HepG2 (cell line): ENCODE results near the gene HOXA13. TPM values are rescaled to one million over a fixed set of nuclear protein-coding genes. Genes with fewer than 3 reads are reported as not detected.

ENCODE experiments used
- BCLAF1 ChIP-seq: fragments of 450-650 bp; IDR thresholded peaks from 2 replicates; pipeline ENCODE4 v1.6.1; 2017; ENCODE audit warnings: mild to moderate bottlenecking
- EZH2 ChIP-seq: conservative IDR thresholded peaks from 2 replicates; pipeline ENCODE4 v1.6.1; 2012; ENCODE audit warnings: mild to moderate bottlenecking, low read depth, low read length, moderate library complexity
- GABPA ChIP-seq, 2 experiments: IDR thresholded peaks; 2 replicates each; pipeline ENCODE4 v1.6.1; 2011 to 2016; ENCODE audit warnings: low read depth in 2 of 2, low read length in 1 of 2, missing biosample characterization in 1 of 2, missing genetic modification characterization in 1 of 2
- HMGXB4 ChIP-seq, 2 experiments: sonication (generic) in 1 of 2; formaldehyde crosslinking in 1 of 2; IDR thresholded peaks; 2 replicates each; pipeline versions ENCODE4 v1.4.0 to v1.6.1; 2018 to 2020; ENCODE audit warnings: missing genetic modification reagents in 2 of 2, borderline replicate concordance in 1 of 2, low read depth in 1 of 2, mild to moderate bottlenecking in 1 of 2, missing biosample characterization in 1 of 2
- HOXA3 ChIP-seq: sonication (generic); formaldehyde crosslinking; IDR thresholded peaks from 2 replicates; pipeline ENCODE4 v1.5.0; 2020; ENCODE audit warnings: missing genetic modification reagents
- KDM3A ChIP-seq: IDR thresholded peaks from 2 replicates; pipeline ENCODE4 v1.6.1; 2018; ENCODE audit warnings: low read depth, missing compliant biosample characterization
- MAFG ChIP-seq: sonication (generic); formaldehyde crosslinking; IDR thresholded peaks from 2 replicates; pipeline ENCODE4 v1.5.1; 2020; ENCODE audit warnings: mild to moderate bottlenecking, missing genetic modification reagents
- MTA3 ChIP-seq: sonication (generic); formaldehyde crosslinking; IDR thresholded peaks from 2 replicates; pipeline ENCODE4 v1.4.0; 2020; ENCODE audit warnings: missing genetic modification reagents
- MYNN ChIP-seq: sonication (generic); formaldehyde crosslinking; IDR thresholded peaks from 2 replicates; pipeline ENCODE4 v1.4.0; 2020; ENCODE audit warnings: mild to moderate bottlenecking, low read depth, missing genetic modification reagents
- PRMT3 ChIP-seq: sonication (generic); formaldehyde crosslinking; IDR thresholded peaks from 2 replicates; pipeline ENCODE4 v1.8.1; 2022; ENCODE audit warnings: low read depth, mild to moderate bottlenecking, moderate library complexity, missing genetic modification reagents, borderline replicate concordance
- REPIN1 ChIP-seq: sonication (generic); formaldehyde crosslinking; IDR thresholded peaks from 2 replicates; pipeline ENCODE4 v1.8.0; 2022; ENCODE audit warnings: missing genetic modification reagents, low read depth, mild to moderate bottlenecking, borderline replicate concordance
- SALL2 ChIP-seq: sonication (generic); formaldehyde crosslinking; IDR thresholded peaks from 2 replicates; pipeline ENCODE4 v1.8.1; 2023; ENCODE audit warnings: mild to moderate bottlenecking, missing genetic modification reagents, inconsistent platforms
- SMARCE1 ChIP-seq: fragments of 450-650 bp; IDR thresholded peaks from 2 replicates; pipeline ENCODE4 v1.6.1; 2017; ENCODE audit warnings: borderline replicate concordance
- SP4 ChIP-seq: sonication (generic); formaldehyde crosslinking; IDR thresholded peaks from 2 replicates; pipeline ENCODE4 v1.8.1; 2023; ENCODE audit warnings: mild to moderate bottlenecking, missing genetic modification reagents
- SSRP1 ChIP-seq: IDR thresholded peaks from 2 replicates; pipeline ENCODE4 v1.6.1; 2016; ENCODE audit warnings: control low read depth
- TOPORS ChIP-seq: sonication (generic); formaldehyde crosslinking; IDR thresholded peaks from 2 replicates; pipeline ENCODE4 v1.8.0; 2023; ENCODE audit warnings: mild to moderate bottlenecking, missing genetic modification reagents
- ZBTB49 ChIP-seq: sonication (generic); formaldehyde crosslinking; IDR thresholded peaks from 2 replicates; pipeline ENCODE4 v1.4.0; 2020; ENCODE audit warnings: missing genetic modification reagents, borderline replicate concordance
- ZFP41 ChIP-seq: sonication (generic); formaldehyde crosslinking; IDR thresholded peaks from 2 replicates; pipeline ENCODE4 v1.4.0; 2020; ENCODE audit warnings: mild to moderate bottlenecking, missing genetic modification reagents, borderline replicate concordance
- ZNF230 ChIP-seq: sonication (generic); formaldehyde crosslinking; IDR thresholded peaks from 2 replicates; pipeline ENCODE4 v1.4.0; 2020; ENCODE audit warnings: mild to moderate bottlenecking, missing genetic modification reagents
- ZNF615 ChIP-seq: sonication (generic); formaldehyde crosslinking; IDR thresholded peaks from 2 replicates; pipeline ENCODE4 v1.5.0; 2020; ENCODE audit warnings: mild to moderate bottlenecking, missing genetic modification reagents, borderline replicate concordance
- ZNF674 ChIP-seq: sonication (generic); formaldehyde crosslinking; IDR thresholded peaks from 2 replicates; pipeline ENCODE4 v1.5.0; 2020; ENCODE audit warnings: low read depth, mild to moderate bottlenecking, missing genetic modification reagents
- ZNF75D ChIP-seq: sonication (generic); formaldehyde crosslinking; IDR thresholded peaks from 2 replicates; pipeline ENCODE4 v1.8.1; 2023; ENCODE audit warnings: missing genetic modification reagents, mild to moderate bottlenecking, borderline replicate concordance
- ZNF883 ChIP-seq: sonication (generic); formaldehyde crosslinking; IDR thresholded peaks from 2 replicates; pipeline ENCODE4 v1.5.1; 2020; ENCODE audit warnings: mild to moderate bottlenecking, missing genetic modification reagents; ENCODE audit errors: not compliant biosample characterization
- polyA plus RNA-seq, 8 experiments: library from polyadenylated mRNA; depleted of rRNA in 3 of 8; stranded (reverse) in 7 of 8; unstranded in 1 of 8; fragments of >200 nt; fragmentation: Illumina TruSeq in 4 of 8; extraction: Trizol in 4 of 8; gene quantifications; 2 replicates each; pipeline versions ENCODE4 v1.2.1 to v1.2.3, GENCODE V29; 2011 to 2016; ENCODE audit warnings: low read depth in 4 of 8, missing spikeins in 1 of 8, mixed read lengths in 1 of 8; ENCODE audit not compliant: insufficient read depth in 1 of 8
- total RNA-seq, 5 experiments: library from RNA; depleted of rRNA; stranded (reverse); fragments of >200 nt; fragmentation: Illumina TruSeq; extraction: Trizol; gene quantifications; 2 replicates each; pipeline ENCODE4 v1.2.3, GENCODE V29; 2016; ENCODE audit warnings: low read depth in 1 of 5

The HOXA13 gene
- total and polyA plus RNA-seq, 2 of the 13 experiments (the other 11 are each of a cell fraction or from before 2014, with no cell fraction given): 0.01 to 0.04 TPM

- peak; percentile 85 to 93 for TF ChIP-seq HMGXB4 (CRISPR knock-in tag; IDR thresholded peaks at IDR 0.05; ENCODE audit: borderline replicate concordance in 1 of 2, low read depth in 1 of 2)
- peak; percentile 76 for TF ChIP-seq REPIN1 (CRISPR knock-in tag)
- no peak for TF ChIP-seq SSRP1 (CRISPR knock-in tag)
- no peak for TF ChIP-seq MAFG (CRISPR knock-in tag)
- no peak for TF ChIP-seq ZFP41
- no peak for TF ChIP-seq GABPA (IDR thresholded peaks at IDR 0.05; ENCODE audit: low read depth, low read length)
- TF ChIP-seq GABPA (CRISPR knock-in tag; IDR thresholded peaks at IDR 0.05; ENCODE audit: low read depth): no peak
- TF ChIP-seq EZH2: no peak
- TF ChIP-seq SP4 (CRISPR knock-in tag): peak; percentile 70
- no peak for TF ChIP-seq ZNF615
- TF ChIP-seq ZNF75D (CRISPR knock-in tag): no peak
- peak; percentile 52 for TF ChIP-seq ZNF883 (CRISPR knock-in tag)
- TF ChIP-seq ZBTB49 (CRISPR knock-in tag): no peak
- peak; percentile 83 for TF ChIP-seq SALL2
- peak; percentile 48; the same call in 1 of the 2 replicates for TF ChIP-seq KDM3A
- TF ChIP-seq BCLAF1: no peak
- TF ChIP-seq SMARCE1: no peak
- TF ChIP-seq HOXA3 (CRISPR knock-in tag): peak; percentile 62; the same call in 1 of the 2 replicates
- no peak for TF ChIP-seq MTA3
- peak; percentile 47; the same call in 1 of the 2 replicates for TF ChIP-seq TOPORS
- TF ChIP-seq MYNN (CRISPR knock-in tag): no peak
- no peak for TF ChIP-seq ZNF674 (CRISPR knock-in tag)
- TF ChIP-seq ZNF230 (CRISPR knock-in tag): no peak
- no peak; the same call in 1 of the 2 replicates for TF ChIP-seq PRMT3 (CRISPR knock-in tag)
These were observed 49.1 kb downstream of the HOXA13 start (continued) for GRCh38 chr7:27150568-27151340.
